SJCRH30 (cell line): Measurements from ENCODE around the gene PLCE1. TPM values are rescaled to one million over a fixed set of nuclear protein-coding genes. Genes with fewer than 3 reads are reported as not detected.

Experiments
- DNase-seq, 2 experiments: peaks; one replicate each; pipeline ENCODE4 v3.0.0-alpha.2; 2015 to 2020
- H3K27ac ChIP-seq: fragments of 250-450 bp; sonication (Bioruptor Pico); 2 replicates; pipeline ENCODE4 v1.5.1; 2020; ENCODE audit warnings: mild to moderate bottlenecking, moderate library complexity
- H3K27me3 ChIP-seq: fragments of 250-450 bp; sonication (Bioruptor Pico); 2 replicates; pipeline ENCODE4 v1.5.1; 2020; ENCODE audit warnings: mild to moderate bottlenecking, moderate library complexity
- H3K36me3 ChIP-seq: fragments of 250-450 bp; sonication (Bioruptor Pico); 2 replicates; pipeline ENCODE4 v1.5.1; 2020; ENCODE audit warnings: mild to moderate bottlenecking, moderate library complexity
- H3K4me1 ChIP-seq: fragments of 250-450 bp; sonication (Bioruptor Pico); 2 replicates; pipeline ENCODE4 v1.5.1; 2020; ENCODE audit warnings: mild to moderate bottlenecking, moderate library complexity
- H3K4me3 ChIP-seq: fragments of 250-450 bp; sonication (Bioruptor Pico); 2 replicates; pipeline ENCODE4 v1.5.1; 2020; ENCODE audit warnings: mild to moderate bottlenecking, moderate library complexity
- H3K9me3 ChIP-seq: fragments of 250-450 bp; sonication (Bioruptor Pico); replicated peaks from 2 replicates; pipeline ENCODE4 v1.5.1; 2020; ENCODE audit warnings: mild to moderate bottlenecking, moderate library complexity
- total RNA-seq: library from RNA; depleted of rRNA; stranded (reverse); fragments of >200 nt; shearing (Covaris generic); gene quantifications from 2 replicates; pipeline ENCODE4 v1.2.3, GENCODE V29; 2014; rRNA removed

Gene PLCE1
- total RNA-seq, 1 experiment from 2014 or later = 5.0 TPM

GRCh38 chr10:94023906-94024305 is 30.2 kb downstream of the PLCE1 start:
- Histone ChIP-seq H3K27ac (no peak overlapping the region), H3K36me3 (no peaks in the 10 kb centered on the region), H3K27me3 (no peaks in the 10 kb centered on the region), H3K4me1 (no peaks in the 10 kb centered on the region), H3K4me3 (no peak overlapping the region), H3K9me3 (no peaks in the 10 kb centered on the region)
- no peak for DNase-seq

GRCh38 chr10:94024407-94024806 is 30.7 kb downstream of the PLCE1 start:
- H3K27me3 ChIP-seq = no peaks in the 10 kb centered on the region

GRCh38 chr10:94025806-94026205 is 32.1 kb downstream of the PLCE1 start:
- H3K36me3 ChIP-seq = no peaks in the 10 kb centered on the region
- H3K27ac ChIP-seq = no peak overlapping the region
- no peak overlapping the region for H3K4me3 ChIP-seq
- H3K4me1 ChIP-seq = no peaks in the 10 kb centered on the region
- no peaks in the 10 kb centered on the region for H3K9me3 ChIP-seq
- no peaks in the 10 kb centered on the region for H3K27me3 ChIP-seq
- no peak for DNase-seq

More at GRCh38 chr10:94024407-94024806, 30.7 kb downstream of the PLCE1 start:
- no peak for DNase-seq
- no peak overlapping the region for H3K4me3 ChIP-seq
- H3K36me3 ChIP-seq = no peaks in the 10 kb centered on the region
- H3K4me1 ChIP-seq = no peaks in the 10 kb centered on the region
- no peak overlapping the region for H3K27ac ChIP-seq
- H3K9me3 ChIP-seq = no peaks in the 10 kb centered on the region

- no peaks in the 10 kb centered on the region for H3K9me3 ChIP-seq
- H3K27ac ChIP-seq = no peak overlapping the region
- no peaks in the 10 kb centered on the region for H3K27me3 ChIP-seq
- H3K4me1 ChIP-seq = no peaks in the 10 kb centered on the region
- H3K36me3 ChIP-seq = no peaks in the 10 kb centered on the region
- no peak for DNase-seq
- H3K4me3 ChIP-seq = no peak overlapping the region
These were observed 33.5 kb downstream of the PLCE1 start for GRCh38 chr10:94027197-94027596.

GRCh38 chr10:94029955-94030354 is 36.2 kb downstream of the PLCE1 start:
- Histone ChIP-seq H3K36me3 (no peaks in the 10 kb centered on the region), H3K4me3 (no peak overlapping the region), H3K9me3 (no peaks in the 10 kb centered on the region), H3K27me3 (no peaks in the 10 kb centered on the region), H3K27ac (no peak overlapping the region), H3K4me1 (no peaks in the 10 kb centered on the region)
- no peak for DNase-seq

GRCh38 chr10:94035982-94036765 is 42.4 kb downstream of the PLCE1 start:
- H3K9me3 ChIP-seq = no peaks in the 10 kb centered on the region
- DNase-seq = no peak
- H3K27me3 ChIP-seq = no peaks in the 10 kb centered on the region
- H3K4me3 ChIP-seq = no peak overlapping the region
- no peaks in the 10 kb centered on the region for H3K36me3 ChIP-seq
- no peak overlapping the region for H3K27ac ChIP-seq
- peaks cover 15% of the 10 kb centered on the region for H3K4me1 ChIP-seq

- Histone ChIP-seq H3K36me3 (no peaks in the 10 kb centered on the region), H3K9me3 (no peaks in the 10 kb centered on the region), H3K27me3 (no peaks in the 10 kb centered on the region), H3K4me3 (no peak overlapping the region), H3K4me1 (peaks cover 15% of the 10 kb centered on the region), H3K27ac (no peak overlapping the region)
- DNase-seq = no peak
These were observed 43.0 kb downstream of the PLCE1 start for GRCh38 chr10:94036766-94037033.

GRCh38 chr10:94037286-94037685 is 43.6 kb downstream of the PLCE1 start:
- Histone ChIP-seq H3K27me3 (no peaks in the 10 kb centered on the region), H3K4me1 (peaks cover 15% of the 10 kb centered on the region), H3K27ac (peak overlapping the region; percentile 9; the same call in 1 of the 2 replicates), H3K9me3 (no peaks in the 10 kb centered on the region), H3K36me3 (no peaks in the 10 kb centered on the region), H3K4me3 (no peak overlapping the region)
- DNase-seq = no peak

- Histone ChIP-seq H3K9me3 (no peaks in the 10 kb centered on the region), H3K4me1 (peaks cover 15% of the 10 kb centered on the region), H3K27me3 (no peaks in the 10 kb centered on the region), H3K27ac (no peak overlapping the region), H3K36me3 (no peaks in the 10 kb centered on the region), H3K4me3 (no peak overlapping the region)
- DNase-seq = peak; percentile 26 to 42
These were observed 44.3 kb downstream of the PLCE1 start for GRCh38 chr10:94038024-94038423.

- peaks cover 15% of the 10 kb centered on the region for H3K4me1 ChIP-seq
- no peaks in the 10 kb centered on the region for H3K9me3 ChIP-seq
- H3K27me3 ChIP-seq = no peaks in the 10 kb centered on the region
- no peaks in the 10 kb centered on the region for H3K36me3 ChIP-seq
- DNase-seq = no peak
- no peak overlapping the region for H3K4me3 ChIP-seq
- H3K27ac ChIP-seq = no peak overlapping the region
These were observed 47.5 kb downstream of the PLCE1 start for GRCh38 chr10:94041206-94041605.

- DNase-seq = no peak
- Histone ChIP-seq H3K36me3 (no peaks in the 10 kb centered on the region), H3K27me3 (no peaks in the 10 kb centered on the region), H3K4me1 (peaks cover 9% of the 10 kb centered on the region), H3K4me3 (no peak overlapping the region), H3K27ac (no peak overlapping the region), H3K9me3 (no peaks in the 10 kb centered on the region)
These were observed 48.5 kb downstream of the PLCE1 start for GRCh38 chr10:94042001-94042833.

GRCh38 chr10:94042834-94043175 is 49.1 kb downstream of the PLCE1 start:
- DNase-seq = no peak
- H3K27ac ChIP-seq = no peak overlapping the region
- no peaks in the 10 kb centered on the region for H3K27me3 ChIP-seq
- no peaks in the 10 kb centered on the region for H3K9me3 ChIP-seq
- H3K4me3 ChIP-seq = no peak overlapping the region
- H3K4me1 ChIP-seq = peaks cover 3% of the 10 kb centered on the region
- H3K36me3 ChIP-seq = no peaks in the 10 kb centered on the region

Other genes starting within 250 kb of the PLCE1 start
- gene LGI1, start 236.0 kb upstream of the PLCE1 start, total RNA-seq = not detected in 2 replicates
- 9.1 and 9.5 TPM in 2 replicates for gene SLC35G1, start 100.0 kb upstream of the PLCE1 start, total RNA-seq